Testis (tissue), 3 donors: Measurements from ENCODE around the gene KCNQ1. TPM values are rescaled to one million over a fixed set of nuclear protein-coding genes. Genes with fewer than 3 reads are reported as not detected.

ENCODE experiments used
- DNase-seq: peaks from one replicate; pipeline ENCODE4 v3.0.0-alpha.2; 2019
- H3K27ac ChIP-seq, 2 donors: fragments of 200-600 bp; sonication (generic); one replicate each; pipeline ENCODE4 v1.5.1; 2019
- H3K27me3 ChIP-seq: fragments of 200-600 bp; sonication (generic); one replicate; pipeline ENCODE4 v1.5.1; 2019
- H3K36me3 ChIP-seq: fragments of 200-600 bp; sonication (generic); one replicate; pipeline ENCODE4 v1.5.1; 2017; ENCODE audit warnings: low read depth; ENCODE audit errors: missing control alignments
- H3K4me1 ChIP-seq: fragments of 200-600 bp; sonication (generic); one replicate; pipeline ENCODE4 v1.5.1; 2019
- H3K4me3 ChIP-seq, 2 donors: fragments of 200-600 bp; sonication (generic); one replicate each; pipeline ENCODE4 v1.5.1; 2017 to 2019
- H3K9me3 ChIP-seq: fragments of 200-600 bp; sonication (generic); one replicate; pipeline ENCODE4 v1.5.1; 2017
- POLR2A ChIP-seq: fragments of 450-650 bp; IDR thresholded peaks from one replicate; pipeline ENCODE4 v1.6.1; 2017; ENCODE audit warnings: antibody characterized with exemption, mild to moderate bottlenecking, moderate library complexity
- WGBS, 2 donors: methylation state at CpG; one replicate each; pipeline ENCODE4 v1.1.5; 2018; 5-methylcytosine and 5-hydroxymethylcytosine counted together
- intact Hi-C: fragments of 100-400 bp; cut with DNase I; formaldehyde crosslinking; loops from one replicate; pipeline ENCODE4 v1.15.1; 2023; ENCODE audit warnings: low total_unique reads
- polyA plus RNA-seq: library from polyadenylated mRNA; stranded (reverse); fragments of 350-450 nt; fragmentation: Illumina TruSeq; extraction: RNeasy Lipid Tissue Mini Kit (QIAGEN cat#74804); gene quantifications from one replicate; pipeline ENCODE4 v1.2.3, GENCODE V29; 2014; ENCODE audit warnings: low read depth, low replicate concordance; ENCODE audit not compliant: insufficient read depth
- total RNA-seq, 2 donors: library from RNA; depleted of rRNA; stranded (reverse); fragments of >200 nt; gene quantifications; one replicate each; pipeline ENCODE4 v1.2.3, GENCODE V29; 2016
- TF ChIP-seq, protein P1 (sequence below), 3 experiments: fragments of 450-650 bp in 2 of 3; fragments of 200-600 bp in 1 of 3; sonication (generic) in 1 of 3; IDR thresholded peaks; one replicate each; pipeline ENCODE4 v1.5.1; 2016 to 2019; ENCODE audit warnings: antibody characterized with exemption in 3 of 3, mild to moderate bottlenecking in 2 of 3, moderate library complexity in 1 of 3

Gene KCNQ1
- total and polyA plus RNA-seq, 3 donors from 2014 or later: 6.0 to 24.2 (median 12.8) TPM

DNA sequence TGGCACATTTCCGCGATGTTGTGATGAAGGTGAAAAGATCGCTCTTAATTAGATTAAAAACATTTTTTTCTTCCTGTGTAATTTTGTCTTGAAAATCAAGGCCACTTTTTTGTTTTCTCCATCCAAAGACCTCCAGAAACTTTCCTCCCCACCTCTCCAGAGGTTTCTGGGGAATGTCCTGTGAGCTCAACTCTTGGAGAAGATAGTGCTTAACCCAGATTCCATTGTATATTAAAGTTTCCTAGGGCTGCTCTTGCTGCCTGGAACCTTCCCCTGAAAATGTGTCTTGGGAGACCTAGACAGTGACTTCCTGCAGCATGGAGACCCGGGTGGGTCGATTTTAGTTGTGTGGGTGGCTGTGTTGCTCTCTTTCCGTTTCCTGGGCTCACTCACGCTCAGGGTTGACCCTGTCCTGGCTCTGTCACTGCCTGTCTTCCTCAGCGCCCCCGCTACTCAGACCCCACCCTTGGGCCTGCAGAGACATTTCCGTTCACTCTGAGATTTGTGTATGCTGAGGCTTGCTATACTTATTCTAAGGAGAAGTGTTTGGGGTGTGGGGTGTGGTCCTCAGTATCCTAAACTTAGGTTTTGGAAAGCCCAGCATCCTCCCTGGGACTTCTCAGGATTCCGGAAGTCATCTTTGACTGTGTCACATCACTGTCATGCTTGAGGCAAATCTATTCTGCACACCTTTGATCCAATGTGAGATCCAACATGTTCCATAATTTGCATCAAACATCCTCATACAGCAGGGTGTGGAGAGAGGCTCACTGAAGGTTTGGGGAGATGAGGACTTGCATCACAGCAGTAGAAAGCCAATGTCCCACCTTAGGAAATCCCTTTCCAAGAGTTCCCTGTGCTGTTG lies 207.8 kb downstream of the KCNQ1 start:
- TF ChIP-seq, protein P1, sequence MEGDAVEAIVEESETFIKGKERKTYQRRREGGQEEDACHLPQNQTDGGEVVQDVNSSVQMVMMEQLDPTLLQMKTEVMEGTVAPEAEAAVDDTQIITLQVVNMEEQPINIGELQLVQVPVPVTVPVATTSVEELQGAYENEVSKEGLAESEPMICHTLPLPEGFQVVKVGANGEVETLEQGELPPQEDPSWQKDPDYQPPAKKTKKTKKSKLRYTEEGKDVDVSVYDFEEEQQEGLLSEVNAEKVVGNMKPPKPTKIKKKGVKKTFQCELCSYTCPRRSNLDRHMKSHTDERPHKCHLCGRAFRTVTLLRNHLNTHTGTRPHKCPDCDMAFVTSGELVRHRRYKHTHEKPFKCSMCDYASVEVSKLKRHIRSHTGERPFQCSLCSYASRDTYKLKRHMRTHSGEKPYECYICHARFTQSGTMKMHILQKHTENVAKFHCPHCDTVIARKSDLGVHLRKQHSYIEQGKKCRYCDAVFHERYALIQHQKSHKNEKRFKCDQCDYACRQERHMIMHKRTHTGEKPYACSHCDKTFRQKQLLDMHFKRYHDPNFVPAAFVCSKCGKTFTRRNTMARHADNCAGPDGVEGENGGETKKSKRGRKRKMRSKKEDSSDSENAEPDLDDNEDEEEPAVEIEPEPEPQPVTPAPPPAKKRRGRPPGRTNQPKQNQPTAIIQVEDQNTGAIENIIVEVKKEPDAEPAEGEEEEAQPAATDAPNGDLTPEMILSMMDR (IDR thresholded peaks at IDR 0.05): no peak
- TF ChIP-seq POLR2A: no peak
- WGBS, 2 donors: 82 to 88% methylated on average over 11 of the region's 11 CpGs
- no peaks in the 10 kb centered on the region for H3K36me3 ChIP-seq
- H3K4me1 ChIP-seq: no peaks in the 10 kb centered on the region
- DNase-seq: no peak
- intact Hi-C loops: no loop called here
- H3K27ac ChIP-seq: no peak overlapping the region
- no peaks in the 10 kb centered on the region for H3K9me3 ChIP-seq
- no peaks in the 10 kb centered on the region for H3K27me3 ChIP-seq
- no peak overlapping the region for H3K4me3 ChIP-seq

DNA sequence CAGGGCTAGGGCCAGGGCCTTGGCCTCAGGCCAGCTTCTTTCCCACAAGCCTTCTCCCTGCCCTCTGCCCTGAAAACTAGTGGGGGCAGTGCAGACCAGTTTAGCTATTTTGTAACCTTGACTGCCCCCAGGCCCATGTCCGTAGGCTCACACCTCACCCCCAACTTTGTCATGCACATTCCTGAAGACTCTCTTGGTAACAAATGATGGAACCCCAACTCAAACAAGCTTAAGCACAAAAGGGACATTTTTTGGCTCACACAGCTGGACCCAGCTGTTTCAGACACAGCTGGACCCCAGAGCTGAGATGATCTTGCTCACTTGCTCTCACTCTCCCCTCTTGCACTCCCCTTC lies 208.4 kb downstream of the KCNQ1 start:
- Histone ChIP-seq H3K9me3 (no peaks in the 10 kb centered on the region), H3K36me3 (no peaks in the 10 kb centered on the region), H3K4me3 (no peak overlapping the region), H3K27me3 (no peaks in the 10 kb centered on the region), H3K4me1 (no peaks in the 10 kb centered on the region), H3K27ac (no peak overlapping the region)
- intact Hi-C loops: no loop called here
- no peak for DNase-seq
- TF ChIP-seq POLR2A: no peak
- TF ChIP-seq, protein P1 (IDR thresholded peaks at IDR 0.05): no peak
- WGBS, 2 donors: 59 to 92% methylated on average over 1 of the region's 1 CpG

DNA sequence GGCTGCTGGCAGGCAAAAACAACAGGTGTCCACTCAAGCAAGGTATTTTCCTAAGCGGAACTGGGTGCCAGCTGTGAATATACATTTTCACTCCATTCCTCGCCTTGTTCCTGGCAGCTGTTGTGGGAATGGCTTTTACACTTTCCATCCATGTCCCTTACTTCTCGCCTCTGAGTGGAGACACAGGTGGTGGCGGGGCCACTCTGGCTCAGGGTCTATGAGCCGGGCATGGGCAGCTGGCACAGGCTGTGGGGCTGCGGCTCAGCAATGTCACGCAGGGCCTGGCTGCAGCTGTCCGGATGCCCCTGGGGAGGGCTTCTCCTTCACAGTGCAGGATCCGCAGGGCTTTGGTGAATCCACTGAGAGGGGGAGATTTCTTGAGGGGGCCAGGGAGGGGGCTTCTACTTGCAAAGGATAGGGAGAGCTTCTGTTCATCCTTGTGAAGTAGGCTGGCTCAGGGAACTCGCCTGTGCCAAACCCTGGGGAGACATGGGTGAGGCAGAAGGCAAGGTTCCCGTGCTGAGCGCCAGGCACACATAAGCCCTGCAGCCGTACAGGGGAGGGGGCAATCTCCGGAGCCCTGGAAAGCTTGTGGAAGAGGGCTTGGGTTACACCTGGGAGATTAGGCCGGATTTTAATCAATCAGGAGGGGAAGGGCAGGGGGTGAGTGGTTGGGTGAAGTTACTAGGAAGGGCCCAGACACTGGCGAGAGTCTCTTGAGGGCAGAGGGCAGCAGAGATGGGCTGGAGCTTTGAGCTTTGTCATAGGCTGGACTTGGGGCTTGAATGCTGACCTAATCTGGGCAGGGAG lies 209.3 kb downstream of the KCNQ1 start:
- 94 to 96% methylated on average over 14 to 16 of the region's 16 CpGs for WGBS, 2 donors
- intact Hi-C loops: no loop called here
- H3K36me3 ChIP-seq: no peaks in the 10 kb centered on the region
- no peak overlapping the region for H3K4me3 ChIP-seq
- H3K27me3 ChIP-seq: no peaks in the 10 kb centered on the region
- H3K9me3 ChIP-seq: no peaks in the 10 kb centered on the region
- H3K27ac ChIP-seq: no peak overlapping the region
- TF ChIP-seq, protein P1 (IDR thresholded peaks at IDR 0.05): no peak
- no peak for TF ChIP-seq POLR2A
- no peak for DNase-seq
- no peaks in the 10 kb centered on the region for H3K4me1 ChIP-seq

DNA sequence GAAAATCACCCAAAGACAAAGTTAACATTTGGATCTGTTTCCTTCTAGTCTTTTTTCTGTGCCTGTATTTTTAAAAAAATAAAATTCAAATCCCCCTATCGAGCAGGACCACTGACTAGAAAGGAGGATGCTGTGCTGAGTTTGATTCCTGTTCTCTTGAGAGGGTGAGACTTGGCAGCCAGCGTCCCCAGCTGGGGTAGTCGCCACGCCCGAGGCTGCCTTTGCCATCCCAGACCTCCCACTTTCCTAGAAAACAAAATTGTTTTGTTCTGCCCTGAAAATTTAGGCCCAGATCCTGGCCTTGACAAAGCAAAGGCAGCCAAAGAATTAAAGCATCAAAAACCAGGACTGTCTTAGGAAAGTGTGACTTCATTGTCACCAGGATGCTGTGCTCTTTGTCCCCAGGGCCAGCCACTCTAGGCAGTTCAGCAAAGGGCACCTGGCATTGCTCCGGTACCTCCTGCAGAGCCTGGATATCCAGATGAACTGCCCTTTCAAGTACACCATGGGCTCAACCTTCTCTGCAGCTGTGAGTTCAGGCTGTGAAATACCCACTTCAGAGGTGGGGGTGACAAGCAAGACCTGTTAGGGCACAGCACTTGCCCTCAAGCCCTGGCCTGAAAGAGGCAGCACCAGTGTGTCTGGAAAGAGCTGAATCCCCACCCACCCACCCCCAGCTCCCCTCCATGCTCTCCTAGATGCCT lies 210.4 kb downstream of the KCNQ1 start:
- intact Hi-C loops: no loop called here
- no peak overlapping the region for H3K4me3 ChIP-seq
- DNase-seq: no peak
- no peak overlapping the region for H3K27ac ChIP-seq
- no peaks in the 10 kb centered on the region for H3K27me3 ChIP-seq
- TF ChIP-seq POLR2A: no peak
- no peaks in the 10 kb centered on the region for H3K4me1 ChIP-seq
- 88% methylated on average over 6 of the region's 6 CpGs for WGBS, 2 donors
- no peaks in the 10 kb centered on the region for H3K36me3 ChIP-seq
- H3K9me3 ChIP-seq: no peaks in the 10 kb centered on the region
